ENCODE results near the gene MEST. TPM values are rescaled to one million over a fixed set of nuclear protein-coding genes. Genes with fewer than 3 reads are reported as not detected.
"Not testable (repeated sequence)": the region's sequence is repeated elsewhere in the genome, so short reads cannot be mapped to it uniquely, and the experiment has no call there.

The MEST gene
- total RNA-seq, 1 donor from 2014 or later: 446 TPM

GRCh38 chr7:130490888-130491804 is 739 bp upstream of the MEST start:
- Histone ChIP-seq H3K27me3 (ENCODE audit: control insufficient read depth in 3 of 3, insufficient read depth in 3 of 3, low read length in 3 of 3) (peaks cover 19 to 64% (median 38%) of the 10 kb centered on the region in 3 donors), H3K27ac (ENCODE audit: low read depth, low read length) (no peak overlapping the region), H3K4me1 (ENCODE audit: control insufficient read depth in 3 of 3, insufficient read depth in 3 of 3, low read length in 3 of 3) (peaks cover 10 to 24% (median 12%) of the 10 kb centered on the region in 3 donors), H3K9me3 (ENCODE audit: control insufficient read depth in 3 of 3, low read length in 3 of 3) (no peaks in the 10 kb centered on the region), H3K4me3 (ENCODE audit: low read length in 3 of 3) (peak overlapping the region; percentile 62 to 67 (median 63)), H3K36me3 (ENCODE audit: control insufficient read depth in 3 of 3, insufficient read depth in 3 of 3, low read length in 3 of 3) (no peaks in the 10 kb centered on the region), H3K9ac (ENCODE audit: low read depth in 1 of 3, low read length in 3 of 3) (peak overlapping the region in 1 of 3 donors; percentile 40)

- no peak overlapping the region for H3K27ac ChIP-seq (ENCODE audit: low read depth, low read length)
- peaks cover 13 to 55% (median 35%) of the 10 kb centered on the region in 3 donors for H3K27me3 ChIP-seq (ENCODE audit: control insufficient read depth in 3 of 3, insufficient read depth in 3 of 3, low read length in 3 of 3)
Observed at GRCh38 chr7:130492523-130493274, 814 bp downstream of the MEST start.

GRCh38 chr7:130493275-130493873 is 1.5 kb downstream of the MEST start:
- no peak overlapping the region for H3K27ac ChIP-seq (ENCODE audit: low read depth, low read length)
- H3K9ac ChIP-seq (ENCODE audit: low read depth in 1 of 3, low read length in 3 of 3): peak overlapping the region in 1 of 3 donors; percentile 21
- H3K27me3 ChIP-seq (ENCODE audit: control insufficient read depth in 3 of 3, insufficient read depth in 3 of 3, low read length in 3 of 3): peaks cover 13 to 55% (median 31%) of the 10 kb centered on the region in 3 donors
- no peaks in the 10 kb centered on the region for H3K9me3 ChIP-seq (ENCODE audit: control insufficient read depth in 3 of 3, low read length in 3 of 3)
- H3K4me3 ChIP-seq (ENCODE audit: low read length in 3 of 3): peak overlapping the region; percentile 54 to 62 (median 59)
- H3K4me1 ChIP-seq (ENCODE audit: control insufficient read depth in 3 of 3, insufficient read depth in 3 of 3, low read length in 3 of 3): peaks cover 7 to 24% (median 10%) of the 10 kb centered on the region in 3 donors
- H3K36me3 ChIP-seq (ENCODE audit: control insufficient read depth in 3 of 3, insufficient read depth in 3 of 3, low read length in 3 of 3): peaks cover 0 to 3% (median 0%) of the 10 kb centered on the region in 3 donors

More at GRCh38 chr7:130492523-130493274, 814 bp downstream of the MEST start:
- H3K36me3 ChIP-seq (ENCODE audit: control insufficient read depth in 3 of 3, insufficient read depth in 3 of 3, low read length in 3 of 3): peaks cover 0 to under 1% (median 0%) of the 10 kb centered on the region in 3 donors
- H3K4me3 ChIP-seq (ENCODE audit: low read length in 3 of 3): peak overlapping the region; percentile 54 to 62 (median 59)
- H3K4me1 ChIP-seq (ENCODE audit: control insufficient read depth in 3 of 3, insufficient read depth in 3 of 3, low read length in 3 of 3): peaks cover 7 to 24% (median 10%) of the 10 kb centered on the region in 3 donors
- no peaks in the 10 kb centered on the region for H3K9me3 ChIP-seq (ENCODE audit: control insufficient read depth in 3 of 3, low read length in 3 of 3)
- H3K9ac ChIP-seq (ENCODE audit: low read depth in 1 of 3, low read length in 3 of 3): peak overlapping the region in 2 of 3 donors; percentile 21 to 28

GRCh38 chr7:130494431-130494858 is 2.6 kb downstream of the MEST start:
- peaks cover 7 to 24% (median 10%) of the 10 kb centered on the region in 3 donors for H3K4me1 ChIP-seq (ENCODE audit: control insufficient read depth in 3 of 3, insufficient read depth in 3 of 3, low read length in 3 of 3)
- peaks cover 0 to 3% (median 0%) of the 10 kb centered on the region in 3 donors for H3K36me3 ChIP-seq (ENCODE audit: control insufficient read depth in 3 of 3, insufficient read depth in 3 of 3, low read length in 3 of 3)
- H3K9me3 ChIP-seq (ENCODE audit: control insufficient read depth in 3 of 3, low read length in 3 of 3): no peaks in the 10 kb centered on the region
- peaks cover 13 to 50% (median 26%) of the 10 kb centered on the region in 3 donors for H3K27me3 ChIP-seq (ENCODE audit: control insufficient read depth in 3 of 3, insufficient read depth in 3 of 3, low read length in 3 of 3)
- H3K9ac ChIP-seq (ENCODE audit: low read depth in 1 of 3, low read length in 3 of 3): no peak overlapping the region
- no peak overlapping the region for H3K27ac ChIP-seq (ENCODE audit: low read depth, low read length)
- H3K4me3 ChIP-seq (ENCODE audit: low read length in 3 of 3): no peak overlapping the region

- no peaks in the 10 kb centered on the region for H3K4me1 ChIP-seq (ENCODE audit: control insufficient read depth in 3 of 3, insufficient read depth in 3 of 3, low read length in 3 of 3)
- H3K27me3 ChIP-seq (ENCODE audit: control insufficient read depth in 3 of 3, insufficient read depth in 3 of 3, low read length in 3 of 3): peaks cover 0 to under 1% (median 0%) of the 10 kb centered on the region in 3 donors
- no peak overlapping the region for H3K9ac ChIP-seq (ENCODE audit: low read depth in 1 of 3, low read length in 3 of 3)
- H3K27ac ChIP-seq (ENCODE audit: low read depth, low read length): no peak overlapping the region
- peaks cover 0 to 16% (median 10%) of the 10 kb centered on the region in 3 donors for H3K36me3 ChIP-seq (ENCODE audit: control insufficient read depth in 3 of 3, insufficient read depth in 3 of 3, low read length in 3 of 3)
- no peak overlapping the region for H3K4me3 ChIP-seq (ENCODE audit: low read length in 3 of 3)
- H3K9me3 ChIP-seq (ENCODE audit: control insufficient read depth in 3 of 3, low read length in 3 of 3): no peaks in the 10 kb centered on the region
Observed at GRCh38 chr7:130500463-130500862, 8.6 kb downstream of the MEST start.

GRCh38 chr7:130500910-130501309 is 9.0 kb downstream of the MEST start:
- Histone ChIP-seq H3K4me1 (ENCODE audit: control insufficient read depth in 3 of 3, insufficient read depth in 3 of 3, low read length in 3 of 3) (no peaks in the 10 kb centered on the region), H3K9me3 (ENCODE audit: control insufficient read depth in 3 of 3, low read length in 3 of 3) (no peaks in the 10 kb centered on the region), H3K27ac (ENCODE audit: low read depth, low read length) (no peak overlapping the region), H3K36me3 (ENCODE audit: control insufficient read depth in 3 of 3, insufficient read depth in 3 of 3, low read length in 3 of 3) (peaks cover 0 to 16% (median 11%) of the 10 kb centered on the region in 3 donors), H3K4me3 (ENCODE audit: low read length in 3 of 3) (no peak overlapping the region), H3K27me3 (ENCODE audit: control insufficient read depth in 3 of 3, insufficient read depth in 3 of 3, low read length in 3 of 3) (no peaks in the 10 kb centered on the region), H3K9ac (ENCODE audit: low read depth in 1 of 3, low read length in 3 of 3) (no peak overlapping the region)

- Histone ChIP-seq H3K36me3 (ENCODE audit: control insufficient read depth in 3 of 3, insufficient read depth in 3 of 3, low read length in 3 of 3) (peaks cover 0 to 33% (median 23%) of the 10 kb centered on the region in 3 donors), H3K27me3 (ENCODE audit: control insufficient read depth in 3 of 3, insufficient read depth in 3 of 3, low read length in 3 of 3) (no peaks in the 10 kb centered on the region), H3K4me1 (ENCODE audit: control insufficient read depth in 3 of 3, insufficient read depth in 3 of 3, low read length in 3 of 3) (no peaks in the 10 kb centered on the region), H3K4me3 (ENCODE audit: low read length in 3 of 3) (no peak overlapping the region), H3K27ac (ENCODE audit: low read depth, low read length) (no peak overlapping the region), H3K9me3 (ENCODE audit: control insufficient read depth in 3 of 3, low read length in 3 of 3) (no peaks in the 10 kb centered on the region), H3K9ac (ENCODE audit: low read depth in 1 of 3, low read length in 3 of 3) (no peak overlapping the region)
Observed at GRCh38 chr7:130505753-130506152, 13.9 kb downstream of the MEST start.

- Histone ChIP-seq H3K27me3 (ENCODE audit: control insufficient read depth in 3 of 3, insufficient read depth in 3 of 3, low read length in 3 of 3) (no peaks in the 10 kb centered on the region), H3K36me3 (ENCODE audit: control insufficient read depth in 3 of 3, insufficient read depth in 3 of 3, low read length in 3 of 3) (peaks cover 0 to 33% (median 23%) of the 10 kb centered on the region in 3 donors), H3K9ac (ENCODE audit: low read depth in 1 of 3, low read length in 3 of 3) (no peak overlapping the region), H3K4me3 (ENCODE audit: low read length in 3 of 3) (no peak overlapping the region), H3K27ac (ENCODE audit: low read depth, low read length) (no peak overlapping the region), H3K9me3 (ENCODE audit: control insufficient read depth in 3 of 3, low read length in 3 of 3) (no peaks in the 10 kb centered on the region), H3K4me1 (ENCODE audit: control insufficient read depth in 3 of 3, insufficient read depth in 3 of 3, low read length in 3 of 3) (no peaks in the 10 kb centered on the region)
Observed at GRCh38 chr7:130506358-130506757, 14.5 kb downstream of the MEST start.

GRCh38 chr7:130512038-130512437 is 20.2 kb downstream of the MEST start:
- H3K27me3 ChIP-seq (ENCODE audit: control insufficient read depth in 3 of 3, insufficient read depth in 3 of 3, low read length in 3 of 3); H3K9ac ChIP-seq (ENCODE audit: low read depth in 1 of 3, low read length in 3 of 3); H3K9me3 ChIP-seq (ENCODE audit: control insufficient read depth in 3 of 3, low read length in 3 of 3); H3K27ac ChIP-seq (ENCODE audit: low read depth, low read length); H3K4me1 ChIP-seq (ENCODE audit: control insufficient read depth in 3 of 3, insufficient read depth in 3 of 3, low read length in 3 of 3); H3K4me3 ChIP-seq (ENCODE audit: low read length in 3 of 3): not testable (repeated sequence)
- H3K36me3 ChIP-seq (ENCODE audit: control insufficient read depth in 3 of 3, insufficient read depth in 3 of 3, low read length in 3 of 3): peaks cover 0 to 22% (median 12%) of the 10 kb centered on the region in 3 donors

All from skeletal muscle tissue (tissue), 4 donors.